Breast epithelium (tissue), 3 donors: ENCODE results near the gene GHITM.

Source experiments
- CTCF ChIP-seq, 3 donors: fragments of 450-650 bp; IDR thresholded peaks; one replicate each; pipeline ENCODE4 v1.5.1; 2016 to 2017; ENCODE audit warnings: antibody characterized with exemption in 3 of 3, mild to moderate bottlenecking in 3 of 3, moderate library complexity in 3 of 3
- POLR2A ChIP-seq: fragments of 450-650 bp; IDR thresholded peaks from one replicate; pipeline ENCODE4 v1.6.1; 2016; ENCODE audit warnings: antibody characterized with exemption, mild to moderate bottlenecking, moderate library complexity
- POLR2AphosphoS5 ChIP-seq, 3 donors: sonication (generic); formaldehyde crosslinking; IDR thresholded peaks; one replicate each; pipeline ENCODE4 v1.6.1; 2017; ENCODE audit warnings: antibody characterized with exemption in 3 of 3

- TF ChIP-seq CTCF (IDR thresholded peaks at IDR 0.05) = no peak
- no peak for TF ChIP-seq POLR2A
- no peak for TF ChIP-seq POLR2AphosphoS5 (IDR thresholded peaks at IDR 0.05)
These were observed 55.2 kb downstream of the GHITM start, which contains the start of gene CDHR1 for GRCh38 chr10:84194424-84195043.
